ENCODE measurements around the gene NRN1L. TPM values are rescaled to one million over a fixed set of nuclear protein-coding genes. Genes with fewer than 3 reads are reported as not detected.
A peak's percentile ranks its signal among the peaks of the same experiment; 100 is the strongest.

Gene NRN1L
- total RNA-seq, 1 experiment from 2014 or later, result not detected

DNA sequence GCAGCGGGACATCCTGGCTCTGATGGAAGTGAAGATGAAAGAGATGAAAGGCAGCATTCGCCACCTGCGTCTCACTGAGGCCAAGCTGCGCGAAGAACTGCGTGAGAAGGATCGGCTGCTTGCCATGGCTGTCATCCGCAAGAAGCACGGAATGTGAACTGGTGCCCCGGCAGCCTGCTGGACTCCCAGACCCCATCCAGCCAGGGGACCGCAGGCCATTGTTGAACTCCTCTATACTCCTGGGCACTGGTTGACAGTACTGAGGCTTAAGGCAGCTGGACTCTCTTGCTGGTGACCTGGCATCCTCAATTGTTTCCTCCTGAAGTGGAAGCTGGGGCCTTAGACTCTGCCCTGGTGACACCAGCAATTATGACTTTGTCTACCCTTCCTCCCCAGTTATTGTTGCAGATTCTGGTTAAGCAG is 41.3 kb upstream of the NRN1L start:
- Histone ChIP-seq H2AFZ (no peak overlapping the region), H3K4me1 (replicated peaks; ENCODE audit: insufficient read depth) (peaks cover 45% of the 10 kb centered on the region), H3K4me2 (peak overlapping the region; percentile 74), H4K20me1 (ENCODE audit: insufficient read depth) (peaks cover 8% of the 10 kb centered on the region), H3K36me3 (ENCODE audit: low read depth) (no peaks in the 10 kb centered on the region), H3K27me3 (ENCODE audit: insufficient read depth, low read depth) (no peaks in the 10 kb centered on the region), H3K79me2 (ENCODE audit: low read depth) (peaks cover 48% of the 10 kb centered on the region), H3K9me2 (ENCODE audit: insufficient read depth) (no peaks in the 10 kb centered on the region), H3K9me3 (ENCODE audit: insufficient read depth, low read depth) (no peaks in the 10 kb centered on the region), H3F3A (ENCODE audit: insufficient read depth, low read depth) (peaks cover 21% of the 10 kb centered on the region; the same call in 1 of the 2 replicates), H3K27ac (no peak overlapping the region), H3K4me3 (no peak overlapping the region; the same call in 1 of the 2 replicates)
- CTCF ChIA-PET, result no interaction called here
- intact Hi-C loops (cut with micrococcal nuclease; ENCODE audit: unreplicated experiment), result no loop called here
- no peak for DNase-seq
- BruUV-seq (replicated peaks), result no TSS peak
- no peak for TF ChIP-seq EZH2 (IDR thresholded peaks at IDR 0.05; ENCODE audit: low read depth)
- no peak for TF ChIP-seq CTCF (conservative IDR thresholded peaks at IDR 0.05)
- POLR2A ChIA-PET (ENCODE audit: unreplicated experiment), result no interaction called here

DNA sequence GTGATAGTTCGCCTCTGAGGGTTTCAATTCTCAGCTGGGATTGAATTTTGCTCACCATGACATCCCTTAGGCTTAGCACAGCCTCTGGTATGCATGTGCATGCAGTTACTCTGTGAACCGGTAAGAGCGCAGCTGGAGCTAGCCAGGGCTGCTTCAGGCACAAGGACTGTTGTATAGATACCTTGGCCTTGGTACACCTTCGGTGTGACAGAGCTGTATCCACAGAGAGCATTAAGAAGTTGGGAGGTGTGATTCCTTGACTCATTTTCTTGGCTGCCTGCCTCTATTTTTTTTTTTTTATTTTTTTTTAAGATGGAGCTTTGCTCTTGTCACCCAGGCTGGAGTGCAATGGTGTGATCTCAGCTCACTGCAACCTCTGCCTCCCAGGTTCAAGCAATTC is 40.2 kb upstream of the NRN1L start:
- peak overlapping the region; percentile 93 for H3K4me2 ChIP-seq
- TF ChIP-seq EZH2 (IDR thresholded peaks at IDR 0.05; ENCODE audit: low read depth) (no peak), CTCF (conservative IDR thresholded peaks at IDR 0.05) (no peak)
- no TSS peak for BruUV-seq (replicated peaks)
- H3K27me3 ChIP-seq (ENCODE audit: insufficient read depth, low read depth), result no peaks in the 10 kb centered on the region
- H3K79me2 ChIP-seq (ENCODE audit: low read depth), result peaks cover 60% of the 10 kb centered on the region
- no peak overlapping the region for H3K27ac ChIP-seq
- H3K9me2 ChIP-seq (ENCODE audit: insufficient read depth), result no peaks in the 10 kb centered on the region
- no peak overlapping the region for H3K4me3 ChIP-seq
- DNase-seq, result no peak
- no peak overlapping the region for H2AFZ ChIP-seq
- H3F3A ChIP-seq (ENCODE audit: insufficient read depth, low read depth), result peaks cover 23% of the 10 kb centered on the region; the same call in 1 of the 2 replicates
- POLR2A ChIA-PET (ENCODE audit: unreplicated experiment), result interaction anchor here (0.6 to 0.7 kb wide), 3 partner anchors 13 to 16 kb away, joined by 4 to 8 read pairs (median 5); no protein-coding TSS in a partner anchor
- peaks cover 19% of the 10 kb centered on the region for H4K20me1 ChIP-seq (ENCODE audit: insufficient read depth)
- H3K9me3 ChIP-seq (ENCODE audit: insufficient read depth, low read depth), result no peaks in the 10 kb centered on the region
- H3K36me3 ChIP-seq (ENCODE audit: low read depth), result no peaks in the 10 kb centered on the region
- H3K4me1 ChIP-seq (replicated peaks; ENCODE audit: insufficient read depth), result peaks cover 47% of the 10 kb centered on the region
- intact Hi-C loops (cut with micrococcal nuclease; ENCODE audit: unreplicated experiment), result no loop called here
- CTCF ChIA-PET, result interaction anchor here (0.6 to 0.7 kb wide), 3 partner anchors 20 to 243 kb away, joined by 3 to 5 read pairs (median 3); no protein-coding TSS in a partner anchor

- Histone ChIP-seq H3K4me2 (peak overlapping the region; percentile 93), H3K4me1 (replicated peaks; ENCODE audit: insufficient read depth) (peaks cover 47% of the 10 kb centered on the region), H4K20me1 (ENCODE audit: insufficient read depth) (peaks cover 27% of the 10 kb centered on the region), H3F3A (ENCODE audit: insufficient read depth, low read depth) (peaks cover 23% of the 10 kb centered on the region; the same call in 1 of the 2 replicates), H3K27ac (peak overlapping the region; percentile 70), H2AFZ (peak overlapping the region; percentile 79), H3K27me3 (ENCODE audit: insufficient read depth, low read depth) (no peaks in the 10 kb centered on the region), H3K4me3 (peak overlapping the region; percentile 100), H3K9me3 (ENCODE audit: insufficient read depth, low read depth) (no peaks in the 10 kb centered on the region), H3K9me2 (ENCODE audit: insufficient read depth) (no peaks in the 10 kb centered on the region), H3K79me2 (ENCODE audit: low read depth) (peaks cover 69% of the 10 kb centered on the region), H3K36me3 (ENCODE audit: low read depth) (no peaks in the 10 kb centered on the region; the same call in 1 of the 2 replicates)
- POLR2A ChIA-PET (ENCODE audit: unreplicated experiment), result interaction anchor here (0.6 to 0.7 kb wide), 6 partner anchors 12 to 359 kb away, joined by 3 to 8 read pairs (median 4); partner anchors contain the start of gene PSMB10
- peak in 1 of 2 experiments; percentile 10 for DNase-seq
- TSS peak; percentile 66 for BruUV-seq (replicated peaks)
- TF ChIP-seq EZH2 (IDR thresholded peaks at IDR 0.05; ENCODE audit: low read depth) (no peak), CTCF (conservative IDR thresholded peaks at IDR 0.05) (no peak)
- CTCF ChIA-PET, result interaction anchor here (0.6 kb wide), 2 partner anchors 30 to 244 kb away, joined by 3 to 5 read pairs; no protein-coding TSS in a partner anchor
- intact Hi-C loops (cut with micrococcal nuclease; ENCODE audit: unreplicated experiment), result loop anchor here (2.0 to 5.0 kb wide), 2 partner anchors 15 to 38 kb away; partner anchors contain the start of genes RANBP10 and TSNAXIP1
Observed at GRCh38 chr16:67845291-67846062, 39.2 kb upstream of the NRN1L start.

Measured in PC-9 (cell line).